ENCODE measurements around the gene FFAR3.

FFAR3 gene, protein sequence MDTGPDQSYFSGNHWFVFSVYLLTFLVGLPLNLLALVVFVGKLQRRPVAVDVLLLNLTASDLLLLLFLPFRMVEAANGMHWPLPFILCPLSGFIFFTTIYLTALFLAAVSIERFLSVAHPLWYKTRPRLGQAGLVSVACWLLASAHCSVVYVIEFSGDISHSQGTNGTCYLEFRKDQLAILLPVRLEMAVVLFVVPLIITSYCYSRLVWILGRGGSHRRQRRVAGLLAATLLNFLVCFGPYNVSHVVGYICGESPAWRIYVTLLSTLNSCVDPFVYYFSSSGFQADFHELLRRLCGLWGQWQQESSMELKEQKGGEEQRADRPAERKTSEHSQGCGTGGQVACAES

DNA sequence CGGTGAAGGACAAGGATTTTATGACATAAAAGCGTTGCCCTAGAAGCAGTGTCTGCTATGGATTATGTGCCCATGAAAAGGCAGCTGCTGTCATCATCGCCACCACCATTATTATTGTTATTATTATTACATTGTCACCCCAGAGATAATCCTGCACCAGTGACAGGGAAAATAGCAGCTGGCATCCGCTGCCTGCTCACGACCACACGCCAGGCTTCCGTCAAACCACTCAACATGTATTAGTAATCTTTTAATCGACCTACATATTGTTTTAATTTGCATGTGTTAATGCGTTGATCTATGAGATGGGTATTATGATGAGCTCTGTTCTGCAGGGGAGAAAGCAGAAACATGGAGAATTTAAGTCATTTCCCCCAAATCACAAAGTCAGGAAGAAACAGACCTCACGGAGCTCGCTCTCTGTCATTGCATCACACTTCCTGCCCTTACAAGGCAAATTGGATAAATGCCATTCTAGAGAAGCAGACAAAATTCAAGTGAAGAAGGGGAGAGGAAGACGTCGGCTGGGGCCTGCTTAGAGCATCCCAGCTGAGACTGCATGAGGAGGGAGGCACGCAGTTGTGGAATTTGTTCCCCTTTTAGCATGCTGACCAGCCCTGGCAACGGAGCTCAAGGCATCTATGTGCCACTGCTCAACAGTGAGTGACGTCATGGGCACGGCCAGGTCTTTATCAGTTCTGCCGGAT is at the start of gene FFAR3:
TSS of gene FFAR3 (plus strand) at position 594 of the 707 bp plus-strand sequence. CDS start 431 bp downstream, outside the sequence.
- no peak for DNase-seq (ENCODE audit: low spot score)
- no peak for TF ChIP-seq CTCF (IDR thresholded peaks at IDR 0.05; ENCODE audit: extremely low read depth, missing control alignments)

DNA sequence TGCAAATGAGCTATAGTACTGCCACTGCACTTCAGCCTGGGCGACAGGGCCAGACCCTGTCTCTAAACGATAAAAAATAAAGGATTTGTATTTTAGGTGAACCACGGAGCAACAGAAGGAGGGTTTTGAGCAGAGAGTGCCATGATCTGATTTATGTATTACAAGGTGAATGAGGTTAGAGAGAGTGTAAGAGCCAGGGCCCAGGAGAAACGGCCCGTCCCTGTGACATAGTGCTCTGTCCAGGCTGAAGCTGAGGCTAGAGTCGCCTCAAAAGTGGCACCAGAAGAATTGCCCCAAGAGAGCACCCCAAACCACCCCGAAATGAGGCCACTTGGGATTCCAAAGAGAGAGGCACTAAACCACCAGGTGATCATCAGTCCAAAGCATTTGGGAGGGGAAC is 49.4 kb upstream of the FFAR3 start:
- DNase-seq (ENCODE audit: low spot score): no peak
- no peak for TF ChIP-seq CTCF (IDR thresholded peaks at IDR 0.05; ENCODE audit: extremely low read depth, missing control alignments)

GRCh38 chr19:35309481-35310279 is 48.6 kb upstream of the FFAR3 start:
- no peak for TF ChIP-seq CTCF (IDR thresholded peaks at IDR 0.05; ENCODE audit: extremely low read depth, missing control alignments)
- no peak for DNase-seq (ENCODE audit: low spot score)

GRCh38 chr19:35310331-35310730 is 47.9 kb upstream of the FFAR3 start:
- DNase-seq (ENCODE audit: low spot score): no peak
- no peak for TF ChIP-seq CTCF (IDR thresholded peaks at IDR 0.05; ENCODE audit: extremely low read depth, missing control alignments)

GRCh38 chr19:35310811-35311465 is 47.3 kb upstream of the FFAR3 start:
- TF ChIP-seq CTCF (IDR thresholded peaks at IDR 0.05; ENCODE audit: extremely low read depth, missing control alignments): no peak
- no peak for DNase-seq (ENCODE audit: low spot score)

- no peak for TF ChIP-seq CTCF (IDR thresholded peaks at IDR 0.05; ENCODE audit: extremely low read depth, missing control alignments)
- DNase-seq (ENCODE audit: low spot score): no peak
Observed at GRCh38 chr19:35311901-35312665, 46.2 kb upstream of the FFAR3 start.
